ENCODE data around the gene DCUN1D3.
"Not testable (repeated sequence)": the region's sequence is repeated elsewhere in the genome, so short reads cannot be mapped to it uniquely, and the experiment has no call there.

DCUN1D3 gene

DNA sequence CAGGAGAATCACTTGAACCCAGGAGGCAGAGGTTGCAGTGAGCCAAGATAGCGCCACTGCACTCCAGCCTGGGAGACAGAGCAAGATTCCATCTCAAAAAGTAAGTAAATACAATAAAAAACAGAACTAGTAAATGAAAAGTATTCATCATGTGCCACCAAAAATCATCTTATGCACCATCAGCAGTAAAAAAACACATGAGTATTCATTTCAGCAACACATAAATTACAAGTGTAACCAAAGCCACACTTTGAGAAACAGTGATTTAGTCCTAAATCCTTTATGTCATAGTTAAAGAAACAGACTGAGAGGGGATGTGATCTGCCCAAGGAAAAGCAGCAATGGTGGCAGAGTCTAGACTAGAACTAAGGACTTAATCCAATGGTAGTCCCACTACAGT, 13.0 kb downstream of the DCUN1D3 start:
- DNase-seq, result no peak

- DNase-seq, result no peak
Observed at GRCh38 chr16:20886320-20886719, 13.8 kb downstream of the DCUN1D3 start.

DNA sequence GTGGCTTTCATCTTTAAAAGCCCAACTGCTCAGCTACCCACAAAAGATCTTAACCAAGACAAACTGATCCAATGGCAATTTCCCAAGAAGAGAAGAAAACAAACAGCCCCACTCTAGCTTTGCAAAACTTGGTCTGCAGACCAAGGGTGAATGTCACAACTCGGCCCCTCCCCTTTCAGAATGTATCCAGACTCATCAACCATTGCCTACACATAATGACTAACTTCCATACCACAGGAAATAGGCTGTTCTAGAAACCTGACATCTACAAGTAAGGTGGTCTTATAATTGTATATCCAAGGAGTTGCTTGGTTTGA, 16.0 kb downstream of the DCUN1D3 start:
- peak; percentile 81 for DNase-seq

GRCh38 chr16:20883554-20884239, 16.5 kb downstream of the DCUN1D3 start:
- DNase-seq, result no peak

DNA sequence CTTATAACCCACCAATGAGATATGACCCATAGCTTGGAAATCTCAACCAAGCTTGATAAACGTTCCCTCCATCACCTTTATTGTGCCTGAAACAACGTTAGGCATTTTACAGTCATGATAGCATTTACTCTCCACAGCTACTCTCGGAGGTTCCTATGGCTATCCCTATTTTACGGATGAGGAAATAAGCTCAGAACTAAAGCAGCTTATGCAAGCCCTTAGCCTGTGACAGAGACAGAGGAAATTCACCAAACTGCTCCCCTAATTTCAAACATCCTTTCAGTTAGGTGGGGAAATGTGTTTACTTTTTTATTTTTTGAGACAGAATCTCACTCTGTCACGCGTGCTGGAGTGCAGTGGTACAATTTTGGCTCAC, 18.7 kb downstream of the DCUN1D3 start:
- no peak for DNase-seq

DNA sequence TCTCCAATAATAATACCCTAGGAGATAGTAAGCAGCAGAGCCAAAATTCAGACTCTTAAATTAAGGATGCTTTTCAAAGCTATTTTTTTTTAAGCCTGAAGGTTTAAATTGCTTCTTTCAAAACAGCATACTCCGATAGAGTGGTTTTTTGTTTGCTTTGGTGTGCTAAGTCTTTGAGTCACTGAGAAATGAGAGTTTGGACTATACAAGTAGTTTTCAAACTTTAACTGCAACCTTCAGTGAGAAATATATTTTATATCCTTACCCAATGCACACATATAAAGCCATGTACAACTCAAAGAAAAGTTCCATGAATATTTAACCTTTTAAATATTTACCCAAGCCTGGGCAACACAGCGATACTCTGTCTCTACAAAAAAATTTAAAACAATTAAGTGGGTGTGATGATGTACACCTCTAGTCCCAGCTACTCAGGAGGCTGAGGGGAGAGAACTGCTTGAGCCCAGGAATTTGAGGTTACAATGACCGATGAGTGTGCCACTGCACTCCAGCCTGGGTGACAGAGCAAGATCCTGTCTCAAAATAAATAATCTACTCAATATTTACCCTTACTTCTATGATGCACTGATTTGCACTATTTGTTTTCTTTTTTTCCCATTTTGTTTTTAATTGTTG, 19.2 kb downstream of the DCUN1D3 start:
- DNase-seq, result no peak

GRCh38 chr16:20879175-20880040, 20.8 kb downstream of the DCUN1D3 start:
- peak; percentile 60 for DNase-seq

- no peak for DNase-seq
Observed at GRCh38 chr16:20878682-20879147, 21.4 kb downstream of the DCUN1D3 start.

DNA sequence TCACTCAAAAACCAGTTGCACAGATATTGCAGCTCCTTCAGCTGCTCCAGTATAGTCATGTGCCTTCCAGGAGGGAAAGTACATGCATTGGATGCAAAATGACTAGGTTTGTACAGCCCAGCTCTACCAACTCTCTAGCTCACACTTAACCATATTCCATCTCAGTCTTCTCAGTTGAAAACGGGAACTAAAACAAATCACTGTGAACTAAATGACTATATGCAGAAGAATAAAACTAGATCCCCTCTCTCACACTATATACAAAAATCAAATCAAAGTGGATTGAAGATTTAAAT, 24.9 kb downstream of the DCUN1D3 start:
- DNase-seq, result no peak

DNA sequence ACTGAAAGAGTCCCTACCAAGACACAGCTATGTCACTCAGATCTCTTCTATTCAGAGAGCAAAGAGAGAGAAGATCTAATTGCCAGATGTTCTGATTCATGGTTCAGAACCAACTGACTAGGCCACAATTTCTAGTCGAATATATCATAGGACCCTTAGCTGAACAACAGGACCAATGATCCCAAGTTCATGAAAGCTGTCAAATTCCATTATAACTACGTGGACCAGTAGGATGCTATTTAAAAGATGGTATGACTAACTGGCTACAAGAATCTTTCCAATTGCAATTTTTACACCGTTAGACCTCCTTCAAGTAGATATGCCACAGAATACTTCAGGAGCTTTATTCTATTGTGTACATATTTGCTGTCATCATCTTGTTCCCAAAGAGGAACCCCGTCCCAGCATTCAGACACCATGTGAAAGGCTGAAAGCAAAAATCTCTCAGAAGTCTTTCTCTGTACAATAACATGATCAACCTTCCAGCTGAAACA, 26.0 kb downstream of the DCUN1D3 start:
- DNase-seq, result peak; percentile 57

DNA sequence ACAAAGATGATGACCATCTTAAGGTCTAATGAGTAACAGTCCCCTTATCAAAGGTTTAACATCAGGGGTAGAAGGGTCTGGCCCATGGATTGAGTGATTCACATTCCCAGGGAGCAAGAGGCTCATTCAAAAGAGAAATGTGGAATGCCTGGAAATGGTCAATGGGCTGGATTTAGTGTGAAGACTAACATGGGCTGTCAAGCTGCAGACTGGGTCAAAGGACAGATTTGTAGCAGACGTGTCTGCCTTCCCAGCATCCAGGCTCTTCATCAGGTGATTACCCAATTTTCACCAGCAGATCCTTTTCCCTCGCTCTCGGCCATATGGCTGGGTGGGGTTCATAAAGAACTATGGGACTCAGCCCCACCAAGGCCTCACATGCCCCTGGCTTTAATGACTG, 26.8 kb downstream of the DCUN1D3 start:
- no peak for DNase-seq

DNA sequence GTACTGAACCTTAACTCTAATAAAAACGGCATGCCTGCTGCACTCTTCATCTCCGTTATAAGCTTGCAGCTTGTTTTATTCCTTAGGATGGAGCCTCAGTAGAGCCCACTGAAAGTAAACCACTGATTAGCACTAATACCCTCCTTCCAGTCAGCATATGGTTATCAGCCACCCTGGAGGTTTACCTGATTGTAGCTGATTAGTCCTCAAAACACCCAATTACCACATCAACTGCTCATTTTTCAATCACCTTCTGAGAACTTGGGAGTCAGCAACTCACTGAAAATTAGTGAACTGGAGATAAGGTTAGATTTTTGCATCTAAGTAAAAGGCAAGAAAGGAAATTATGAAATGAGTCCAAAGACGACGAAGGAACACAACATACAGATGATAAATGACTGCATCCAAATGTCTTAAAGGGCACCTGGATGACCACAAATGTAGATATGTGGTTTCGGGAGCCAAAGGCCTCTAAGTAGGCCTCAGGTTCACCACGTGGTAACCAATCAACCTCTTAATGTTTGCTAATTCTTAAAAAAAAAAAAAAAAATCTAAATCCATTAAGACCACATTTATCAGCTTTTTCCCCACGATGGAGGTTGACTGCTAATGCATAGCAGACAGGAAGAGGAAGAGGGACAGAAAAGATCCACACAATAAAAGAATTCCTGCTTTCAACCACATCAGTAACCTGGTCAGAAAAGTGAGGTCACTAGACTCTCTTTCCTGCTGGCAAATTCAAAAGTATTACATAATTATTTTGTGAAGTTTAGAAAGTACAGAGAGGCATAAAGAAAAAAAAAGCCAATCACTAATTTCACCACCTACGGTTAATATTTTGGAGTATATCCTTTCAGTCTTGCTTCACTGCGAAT, 28.0 kb downstream of the DCUN1D3 start:
- DNase-seq, result no peak

GRCh38 chr16:20871258-20871657, 28.9 kb downstream of the DCUN1D3 start:
- no peak for DNase-seq

DNA sequence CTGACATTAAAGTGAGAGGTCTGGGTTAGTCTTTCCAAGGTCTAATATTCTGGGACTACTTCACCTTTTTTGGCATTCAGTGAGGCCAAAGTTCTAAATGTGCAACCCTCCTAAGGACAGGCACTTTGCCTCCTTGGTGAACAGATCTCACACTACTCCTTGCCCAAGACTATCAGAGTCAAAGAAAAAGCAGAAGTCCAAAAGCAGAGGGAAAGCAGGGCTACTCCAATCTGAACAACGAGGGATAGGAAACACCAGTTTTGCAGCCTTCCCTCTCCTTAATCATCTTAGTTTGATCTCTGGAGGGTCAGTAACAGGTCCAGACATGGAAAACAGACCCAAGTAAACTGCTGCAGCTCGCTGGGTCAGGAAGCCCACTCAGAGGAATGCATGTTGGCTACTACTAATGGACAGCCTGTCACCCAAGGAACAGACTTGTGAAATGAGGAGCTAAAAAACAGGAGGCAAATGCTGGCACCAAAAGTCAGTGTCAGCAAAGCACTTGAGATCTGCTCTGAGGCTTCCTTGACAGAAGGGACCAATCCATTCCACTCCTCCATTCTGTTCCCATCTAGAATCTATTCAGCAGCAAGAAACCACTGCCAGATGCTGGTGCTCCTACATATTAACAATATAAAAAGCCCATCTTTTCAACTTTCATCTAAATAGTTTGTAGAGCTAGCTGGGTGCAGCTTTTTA, 29.9 kb downstream of the DCUN1D3 start:
- no peak for DNase-seq

GRCh38 chr16:20868890-20869289, 31.3 kb downstream of the DCUN1D3 start:
- DNase-seq, result peak; percentile 33

- no peak for DNase-seq
Observed at GRCh38 chr16:20867585-20867984, 32.6 kb downstream of the DCUN1D3 start.

DNA sequence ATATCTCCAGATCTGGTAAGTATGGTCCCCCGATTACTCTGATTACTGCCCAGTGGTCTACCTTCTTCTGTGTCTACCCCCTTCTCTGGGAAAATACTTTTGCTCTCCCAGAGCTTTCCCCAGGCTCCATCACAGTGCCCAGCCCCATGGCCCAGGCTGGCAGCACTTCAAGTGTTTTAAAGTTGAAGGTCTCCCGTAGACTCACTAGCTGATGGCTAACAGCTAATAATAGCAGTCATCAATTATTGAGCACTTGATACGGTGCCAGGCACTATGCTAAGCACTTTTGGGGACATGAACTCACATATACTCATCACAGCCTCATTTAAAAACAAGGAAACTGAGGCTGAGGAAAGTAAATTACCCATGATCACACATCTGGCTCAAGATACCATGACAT, 33.4 kb downstream of the DCUN1D3 start:
- no peak for DNase-seq

DNA sequence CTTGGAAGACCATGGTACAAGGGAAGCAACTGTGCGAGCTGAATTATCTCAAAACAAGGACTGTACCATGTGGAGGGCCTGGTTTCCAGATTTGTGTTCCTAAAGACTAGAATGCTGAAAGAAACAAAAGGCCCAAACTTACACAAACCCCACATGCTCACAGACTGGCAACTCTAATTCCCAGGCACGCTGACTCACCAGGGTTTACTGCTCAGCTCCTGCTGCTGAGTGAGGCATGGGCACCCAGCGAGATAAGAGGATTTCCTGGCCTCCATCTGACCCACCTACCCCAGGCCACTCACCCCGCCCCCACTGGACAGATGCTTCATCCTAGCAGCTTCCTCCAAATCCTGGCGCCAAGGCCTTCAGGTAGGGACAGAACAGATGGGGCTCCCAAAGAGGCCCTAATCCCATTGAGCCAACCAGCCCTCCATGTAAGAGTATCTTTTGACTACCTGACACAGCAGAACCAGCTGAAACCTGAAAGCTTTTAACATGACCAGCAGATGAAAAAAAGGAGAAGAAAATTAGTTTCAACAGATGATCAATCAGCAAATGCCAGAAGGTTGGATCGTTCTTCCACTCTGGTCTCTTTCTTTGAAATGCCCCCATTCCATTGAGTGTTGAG, 33.9 kb downstream of the DCUN1D3 start:
- peak; percentile 71 for DNase-seq

DNA sequence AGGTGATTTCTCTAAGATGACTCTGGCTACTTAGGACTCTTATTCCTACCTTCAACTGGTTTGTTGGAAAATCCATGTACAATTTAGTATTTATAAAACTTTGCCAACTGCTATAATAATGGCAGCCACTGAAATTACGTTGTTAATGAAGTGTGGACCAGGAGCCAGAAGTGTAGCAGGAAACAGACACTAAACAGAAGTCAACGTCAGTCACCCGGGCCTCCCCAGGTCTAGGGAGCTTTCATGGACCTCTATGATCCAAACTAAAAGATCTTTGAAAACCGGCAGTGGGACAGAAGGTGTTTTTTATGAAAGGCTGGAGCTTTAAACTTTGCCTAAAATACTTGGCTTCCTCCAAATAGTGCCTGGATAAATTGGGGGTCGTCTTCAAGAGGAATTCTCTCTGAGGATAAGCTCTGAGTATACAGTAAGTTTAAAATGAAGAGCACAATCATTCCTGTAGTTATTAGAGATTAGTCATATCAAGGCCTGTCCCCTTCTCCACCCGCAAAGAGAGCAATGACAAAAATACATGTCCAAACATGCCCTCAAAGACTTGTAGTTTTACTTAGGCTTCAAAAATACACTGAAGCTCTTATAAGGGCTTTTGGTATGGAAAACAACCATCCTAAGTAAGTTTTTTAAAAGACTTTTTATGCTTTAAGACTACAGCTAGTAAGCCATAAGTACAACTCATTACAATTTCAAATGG, 34.6 kb downstream of the DCUN1D3 start:
- DNase-seq, result peak; percentile 42

DNA sequence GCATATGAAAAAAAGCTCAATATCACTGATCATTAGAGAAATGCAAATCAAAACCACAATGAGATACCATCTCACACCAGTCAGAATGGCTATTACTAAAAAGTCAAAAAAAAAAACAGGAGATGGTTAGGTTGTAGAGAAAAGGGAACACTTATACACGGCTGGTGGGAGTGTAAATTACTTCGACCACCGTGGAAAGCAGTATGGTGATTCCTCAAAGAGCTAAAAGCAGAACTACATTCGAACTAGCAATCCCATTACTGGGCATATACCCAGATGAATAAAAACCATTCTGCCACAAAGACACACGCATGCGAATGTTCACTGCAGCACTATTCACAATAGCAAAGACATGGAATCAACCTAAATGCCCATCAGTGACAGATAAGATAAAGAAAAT, 35.8 kb downstream of the DCUN1D3 start:
- not testable (repeated sequence) for DNase-seq
